ENCODE measurements around the gene TNNT1.

DNA sequence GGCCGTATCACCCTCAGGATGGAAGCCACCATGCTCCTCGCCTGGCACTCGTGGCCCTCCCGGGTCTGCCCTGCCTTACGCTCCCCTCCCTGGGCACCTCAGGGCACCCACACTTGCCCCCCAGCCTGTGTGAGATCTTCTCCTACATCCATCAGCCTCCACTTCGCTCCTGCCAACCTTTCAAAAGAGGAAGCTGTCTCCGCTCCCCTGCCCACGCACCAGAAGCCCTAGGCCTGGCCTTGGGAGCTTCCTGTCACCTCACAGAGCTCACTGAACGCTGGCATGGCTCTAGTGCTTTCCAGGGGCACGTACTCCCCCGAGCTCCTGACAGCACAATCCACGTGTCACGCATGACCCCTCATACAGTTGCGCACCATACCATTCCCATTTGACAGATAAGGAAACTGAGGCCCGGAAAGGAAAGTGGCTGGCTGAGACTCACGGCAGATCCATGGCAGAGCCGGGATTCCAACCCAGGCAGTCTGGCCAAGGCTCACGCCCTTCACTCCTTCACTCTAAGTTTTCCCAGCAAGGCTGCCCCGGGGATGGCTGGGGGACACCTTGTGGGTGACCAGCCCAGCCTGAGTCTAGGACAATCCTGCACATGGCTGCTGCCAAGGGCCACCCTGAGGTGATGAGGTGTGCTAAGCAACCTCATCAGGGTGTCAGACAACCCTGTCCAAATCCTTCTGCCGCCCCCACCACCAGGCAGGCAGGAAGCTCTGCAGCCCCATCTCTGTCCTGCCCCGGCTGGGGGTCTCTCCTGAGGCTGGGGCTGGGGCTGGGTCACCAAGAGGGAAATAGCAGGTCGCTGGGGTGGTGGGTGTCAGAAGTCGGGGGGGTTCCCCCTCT, 50.9 kb downstream of the TNNT1 start:
- no peak for TF ChIP-seq ELF4 (IDR thresholded peaks at IDR 0.05)
- no peak for TF ChIP-seq FOXK2 (IDR thresholded peaks at IDR 0.05)
- no peak for TF ChIP-seq ZNF384 (IDR thresholded peaks at IDR 0.05)
- TF ChIP-seq FOXA1 (IDR thresholded peaks at IDR 0.05): no peak
- TF ChIP-seq SUZ12 (IDR thresholded peaks at IDR 0.05): no peak
- TF ChIP-seq SP1 (IDR thresholded peaks at IDR 0.05): no peak
- no peak for TF ChIP-seq NFRKB (IDR thresholded peaks at IDR 0.05)
- TF ChIP-seq FOXM1 (IDR thresholded peaks at IDR 0.05; ENCODE audit: borderline replicate concordance): no peak
- TF ChIP-seq CTBP1 (IDR thresholded peaks at IDR 0.05; ENCODE audit: borderline replicate concordance): no peak
- TF ChIP-seq BHLHE40 (IDR thresholded peaks at IDR 0.05; ENCODE audit: borderline replicate concordance): no peak
- TF ChIP-seq TARDBP (IDR thresholded peaks at IDR 0.05): no peak
